Thoracic aorta (tissue), 2 donors: ENCODE results near the gene MYZAP. TPM values are rescaled to one million over a fixed set of nuclear protein-coding genes. Genes with fewer than 3 reads are reported as not detected.
A peak's percentile ranks its signal among the peaks of the same experiment; 100 is the strongest.
"Not testable (repeated sequence)": the region's sequence is repeated elsewhere in the genome, so short reads cannot be mapped to it uniquely, and the experiment has no call there.

Experiments used
- ATAC-seq: fragments of 150-250 bp; one replicate; pipeline ENCODE4 v1.8.0; 2017; ENCODE audit warnings: low read depth; ENCODE audit not compliant: insufficient number of reproducible peaks, low FRiP score
- DNase-seq: peaks from one replicate; pipeline ENCODE4 v3.0.0-alpha.2; 2020; ENCODE audit warnings: low spot score
- H3K27ac ChIP-seq, 2 donors: fragments of 200-600 bp; sonication (generic); 1 replicate in 1 of 2; 2 replicates in 1 of 2; pipeline ENCODE4 v1.5.1; 2016; ENCODE audit warnings: mild to moderate bottlenecking in 2 of 2, moderate library complexity in 2 of 2
- H3K27me3 ChIP-seq: fragments of 200-600 bp; sonication (generic); replicated peaks from 2 replicates; pipeline ENCODE4 v1.6.0; 2016; ENCODE audit warnings: mild to moderate bottlenecking; ENCODE audit not compliant: insufficient read depth
- H3K36me3 ChIP-seq: fragments of 200-600 bp; sonication (generic); one replicate; pipeline ENCODE4 v1.5.1; 2016
- H3K4me1 ChIP-seq, 2 donors: fragments of 200-600 bp; sonication (generic); 1 replicate in 1 of 2; 2 replicates in 1 of 2; pipeline versions ENCODE4 v1.5.1 to v1.6.0; 2016; ENCODE audit warnings: low read depth in 2 of 2, mild to moderate bottlenecking in 1 of 2; ENCODE audit not compliant: control insufficient read depth in 1 of 2
- H3K4me3 ChIP-seq: fragments of 200-600 bp; sonication (generic); 2 replicates; pipeline ENCODE4 v1.5.1; 2016; ENCODE audit warnings: mild to moderate bottlenecking
- H3K9me3 ChIP-seq: fragments of 200-600 bp; sonication (generic); 2 replicates; pipeline ENCODE4 v1.5.1; 2016
- CTCF ChIP-seq: fragments of 200-600 bp; sonication (generic); IDR thresholded peaks from one replicate; pipeline ENCODE4 v1.5.1; 2019; ENCODE audit warnings: antibody characterized with exemption
- total RNA-seq, 2 donors: library from RNA; depleted of rRNA; stranded (reverse); fragments of >200 nt; gene quantifications; one replicate each; pipeline versions ENCODE4 v1.1.0 to v1.2.3, GENCODE V29; 2016

The MYZAP gene
- total RNA-seq, 2 donors from 2014 or later = 3.8 to 6.8 TPM

GRCh38 chr15:57611938-57612337 is 20.2 kb downstream of the MYZAP start:
- Histone ChIP-seq H3K4me3 (no peak overlapping the region), H3K4me1 (peaks cover 0 to 14% of the 10 kb centered on the region in 2 donors), H3K36me3 (no peaks in the 10 kb centered on the region), H3K27me3 (no peaks in the 10 kb centered on the region), H3K27ac (peak overlapping the region; percentile 13 to 37), H3K9me3 (no peaks in the 10 kb centered on the region)
- TF ChIP-seq CTCF = peak; percentile 26
- no peak for ATAC-seq
- DNase-seq = no peak

- Histone ChIP-seq H3K4me3 (no peak overlapping the region), H3K36me3 (no peaks in the 10 kb centered on the region), H3K27ac (no peak overlapping the region), H3K27me3 (no peaks in the 10 kb centered on the region), H3K4me1 (peaks cover 0 to 14% of the 10 kb centered on the region in 2 donors), H3K9me3 (no peaks in the 10 kb centered on the region)
- DNase-seq = no peak
- ATAC-seq = no peak
- TF ChIP-seq CTCF = no peak
Measured at GRCh38 chr15:57614241-57614640, 22.5 kb downstream of the MYZAP start.

GRCh38 chr15:57615951-57616496 is 24.3 kb downstream of the MYZAP start:
- H3K9me3 ChIP-seq, H3K27ac ChIP-seq, DNase-seq, H3K36me3 ChIP-seq, H3K4me3 ChIP-seq, H3K27me3 ChIP-seq, ATAC-seq: not testable (repeated sequence)
- peaks cover 0 to 14% of the 10 kb centered on the region in 2 donors for H3K4me1 ChIP-seq

GRCh38 chr15:57618325-57618724 is 26.6 kb downstream of the MYZAP start:
- Histone ChIP-seq H3K4me3 (no peak overlapping the region), H3K4me1 (no peaks in the 10 kb centered on the region), H3K27ac (no peak overlapping the region), H3K27me3 (no peaks in the 10 kb centered on the region), H3K36me3 (no peaks in the 10 kb centered on the region), H3K9me3 (no peaks in the 10 kb centered on the region)
- no peak for TF ChIP-seq CTCF
- ATAC-seq (no peak), DNase-seq (no peak)

- TF ChIP-seq CTCF = no peak
- Histone ChIP-seq H3K27ac (no peak overlapping the region), H3K9me3 (no peaks in the 10 kb centered on the region), H3K4me3 (no peak overlapping the region), H3K27me3 (no peaks in the 10 kb centered on the region), H3K4me1 (no peaks in the 10 kb centered on the region), H3K36me3 (no peaks in the 10 kb centered on the region)
- ATAC-seq = no peak
- DNase-seq = no peak
Measured at GRCh38 chr15:57619746-57620145, 28.0 kb downstream of the MYZAP start.

GRCh38 chr15:57624730-57625129 is 33.0 kb downstream of the MYZAP start:
- TF ChIP-seq CTCF = no peak
- H3K4me1 ChIP-seq = peaks cover 5 to 16% of the 10 kb centered on the region in 2 donors
- no peaks in the 10 kb centered on the region for H3K9me3 ChIP-seq
- H3K27ac ChIP-seq = no peak overlapping the region
- H3K27me3 ChIP-seq = no peaks in the 10 kb centered on the region
- no peaks in the 10 kb centered on the region for H3K36me3 ChIP-seq
- no peak overlapping the region for H3K4me3 ChIP-seq
- DNase-seq (no peak), ATAC-seq (no peak)
